ENCODE measurements around the gene SIGLEC14. TPM values are rescaled to one million over a fixed set of nuclear protein-coding genes. Genes with fewer than 3 reads are reported as not detected.

Gene SIGLEC14
- total RNA-seq, 1 experiment from 2014 or later: not detected

DNA sequence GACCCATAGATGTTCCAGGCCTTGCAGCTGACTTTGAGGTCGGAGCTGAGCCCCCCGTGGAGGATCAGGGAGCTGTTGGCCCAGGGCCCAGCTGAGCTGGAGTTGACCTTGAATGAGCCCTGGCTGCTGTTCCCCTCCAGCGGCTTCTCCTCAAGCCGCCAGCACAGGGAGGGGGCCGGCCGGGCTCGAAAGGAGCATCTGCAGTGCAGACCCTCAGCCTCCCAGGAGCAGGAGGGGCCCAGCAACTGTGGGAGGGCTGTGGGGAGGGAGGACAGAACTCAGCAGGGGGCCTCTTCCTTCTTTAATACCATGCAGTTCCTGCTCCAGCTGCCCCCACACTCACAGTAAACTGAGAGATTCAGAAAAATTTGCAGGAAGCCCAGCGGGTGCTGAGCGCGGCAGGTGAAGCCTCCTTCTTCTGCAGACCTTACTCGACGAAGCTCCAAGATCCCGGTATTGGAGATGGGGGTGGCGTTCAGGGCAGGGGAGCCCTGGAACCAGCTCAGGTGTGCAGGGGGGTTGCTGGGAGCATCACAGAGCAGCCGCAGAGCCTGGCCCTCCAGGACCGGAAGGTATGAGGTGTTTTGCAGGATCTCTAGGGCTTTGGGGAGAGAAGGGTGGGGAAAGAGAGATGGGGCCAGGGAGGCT is 19.0 kb downstream of the SIGLEC14 start:
- ChIA-PET POLR2A (no interaction called here), CTCF (no interaction called here)
- no TSS peak for BruUV-seq (replicated peaks)
- in situ Hi-C loops (cut with HindIII; ENCODE audit: low pct_unique_long_range_greater_than_20kb, low sequenced_read_pairs) (no loop called here), intact Hi-C loops (cut with micrococcal nuclease; ENCODE audit: unreplicated experiment) (no loop called here)
- Histone ChIP-seq H3K27ac (ENCODE audit: low read length) (no peak overlapping the region), H3K36me3 (ENCODE audit: control insufficient read depth, insufficient read depth, low read length) (no peaks in the 10 kb centered on the region), H3K9me3 (ENCODE audit: control insufficient read depth, insufficient read depth, low read depth, low read length) (no peaks in the 10 kb centered on the region), H3K4me3 (ENCODE audit: low read depth in 2 of 2, low read length in 2 of 2) (no peak overlapping the region), H3K4me1 (ENCODE audit: control insufficient read depth, insufficient read depth, low read length) (no peaks in the 10 kb centered on the region), H3K27me3 (ENCODE audit: control insufficient read depth, insufficient read depth, low read length) (peaks cover 2% of the 10 kb centered on the region; the same call in 1 of the 2 replicates)
- ATAC-seq (no peak), DNase-seq (ENCODE audit: low read depth, low spot score) (no peak)
- TF ChIP-seq SIN3A (IDR thresholded peaks at IDR 0.05; ENCODE audit: borderline replicate concordance, insufficient read depth, low read depth, low read length) (no peak), POLR2AphosphoS5 (IDR thresholded peaks at IDR 0.05; ENCODE audit: low read depth, low read length) (no peak), TCF7L2 (IDR thresholded peaks at IDR 0.05; ENCODE audit: low read depth, low read length) (no peak)
- TF ChIP-seq, protein P1, sequence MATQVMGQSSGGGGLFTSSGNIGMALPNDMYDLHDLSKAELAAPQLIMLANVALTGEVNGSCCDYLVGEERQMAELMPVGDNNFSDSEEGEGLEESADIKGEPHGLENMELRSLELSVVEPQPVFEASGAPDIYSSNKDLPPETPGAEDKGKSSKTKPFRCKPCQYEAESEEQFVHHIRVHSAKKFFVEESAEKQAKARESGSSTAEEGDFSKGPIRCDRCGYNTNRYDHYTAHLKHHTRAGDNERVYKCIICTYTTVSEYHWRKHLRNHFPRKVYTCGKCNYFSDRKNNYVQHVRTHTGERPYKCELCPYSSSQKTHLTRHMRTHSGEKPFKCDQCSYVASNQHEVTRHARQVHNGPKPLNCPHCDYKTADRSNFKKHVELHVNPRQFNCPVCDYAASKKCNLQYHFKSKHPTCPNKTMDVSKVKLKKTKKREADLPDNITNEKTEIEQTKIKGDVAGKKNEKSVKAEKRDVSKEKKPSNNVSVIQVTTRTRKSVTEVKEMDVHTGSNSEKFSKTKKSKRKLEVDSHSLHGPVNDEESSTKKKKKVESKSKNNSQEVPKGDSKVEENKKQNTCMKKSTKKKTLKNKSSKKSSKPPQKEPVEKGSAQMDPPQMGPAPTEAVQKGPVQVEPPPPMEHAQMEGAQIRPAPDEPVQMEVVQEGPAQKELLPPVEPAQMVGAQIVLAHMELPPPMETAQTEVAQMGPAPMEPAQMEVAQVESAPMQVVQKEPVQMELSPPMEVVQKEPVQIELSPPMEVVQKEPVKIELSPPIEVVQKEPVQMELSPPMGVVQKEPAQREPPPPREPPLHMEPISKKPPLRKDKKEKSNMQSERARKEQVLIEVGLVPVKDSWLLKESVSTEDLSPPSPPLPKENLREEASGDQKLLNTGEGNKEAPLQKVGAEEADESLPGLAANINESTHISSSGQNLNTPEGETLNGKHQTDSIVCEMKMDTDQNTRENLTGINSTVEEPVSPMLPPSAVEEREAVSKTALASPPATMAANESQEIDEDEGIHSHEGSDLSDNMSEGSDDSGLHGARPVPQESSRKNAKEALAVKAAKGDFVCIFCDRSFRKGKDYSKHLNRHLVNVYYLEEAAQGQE (IDR thresholded peaks at IDR 0.05; ENCODE audit: insufficient read depth in 1 of 2, low read depth in 2 of 2, low read length in 1 of 2): no peak
- TF ChIP-seq, protein P2, sequence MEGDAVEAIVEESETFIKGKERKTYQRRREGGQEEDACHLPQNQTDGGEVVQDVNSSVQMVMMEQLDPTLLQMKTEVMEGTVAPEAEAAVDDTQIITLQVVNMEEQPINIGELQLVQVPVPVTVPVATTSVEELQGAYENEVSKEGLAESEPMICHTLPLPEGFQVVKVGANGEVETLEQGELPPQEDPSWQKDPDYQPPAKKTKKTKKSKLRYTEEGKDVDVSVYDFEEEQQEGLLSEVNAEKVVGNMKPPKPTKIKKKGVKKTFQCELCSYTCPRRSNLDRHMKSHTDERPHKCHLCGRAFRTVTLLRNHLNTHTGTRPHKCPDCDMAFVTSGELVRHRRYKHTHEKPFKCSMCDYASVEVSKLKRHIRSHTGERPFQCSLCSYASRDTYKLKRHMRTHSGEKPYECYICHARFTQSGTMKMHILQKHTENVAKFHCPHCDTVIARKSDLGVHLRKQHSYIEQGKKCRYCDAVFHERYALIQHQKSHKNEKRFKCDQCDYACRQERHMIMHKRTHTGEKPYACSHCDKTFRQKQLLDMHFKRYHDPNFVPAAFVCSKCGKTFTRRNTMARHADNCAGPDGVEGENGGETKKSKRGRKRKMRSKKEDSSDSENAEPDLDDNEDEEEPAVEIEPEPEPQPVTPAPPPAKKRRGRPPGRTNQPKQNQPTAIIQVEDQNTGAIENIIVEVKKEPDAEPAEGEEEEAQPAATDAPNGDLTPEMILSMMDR (IDR thresholded peaks at IDR 0.05): no peak

DNA sequence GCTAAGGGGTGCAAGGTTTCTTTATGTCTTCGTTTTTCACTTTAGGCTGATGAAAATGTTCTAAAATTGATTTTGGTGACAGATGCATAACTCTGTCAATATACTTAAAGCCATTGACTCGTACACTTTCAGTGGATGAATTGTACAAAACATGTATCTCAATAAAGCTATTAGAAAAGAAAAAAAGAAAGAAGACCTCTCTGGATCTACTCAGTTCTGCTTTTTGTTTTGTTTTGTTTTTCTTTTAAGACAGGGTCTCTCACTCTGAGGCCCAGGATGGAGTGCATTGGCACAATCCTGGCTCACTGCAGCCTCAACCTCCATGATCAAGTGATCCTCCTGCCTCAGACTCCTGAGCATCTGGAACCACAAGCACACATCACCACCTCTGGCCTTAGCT is 19.9 kb downstream of the SIGLEC14 start:
- no peaks in the 10 kb centered on the region for H3K36me3 ChIP-seq (ENCODE audit: control insufficient read depth, insufficient read depth, low read length)
- H3K4me3 ChIP-seq (ENCODE audit: low read depth in 2 of 2, low read length in 2 of 2): no peak overlapping the region
- H3K4me1 ChIP-seq (ENCODE audit: control insufficient read depth, insufficient read depth, low read length): no peaks in the 10 kb centered on the region
- no TSS peak for BruUV-seq (replicated peaks)
- no peaks in the 10 kb centered on the region for H3K9me3 ChIP-seq (ENCODE audit: control insufficient read depth, insufficient read depth, low read depth, low read length)
- TF ChIP-seq, protein P2 (IDR thresholded peaks at IDR 0.05): no peak
- TF ChIP-seq SIN3A (IDR thresholded peaks at IDR 0.05; ENCODE audit: borderline replicate concordance, insufficient read depth, low read depth, low read length) (no peak), POLR2AphosphoS5 (IDR thresholded peaks at IDR 0.05; ENCODE audit: low read depth, low read length) (no peak), TCF7L2 (IDR thresholded peaks at IDR 0.05; ENCODE audit: low read depth, low read length) (no peak)
- TF ChIP-seq, protein P1 (IDR thresholded peaks at IDR 0.05; ENCODE audit: insufficient read depth in 1 of 2, low read depth in 2 of 2, low read length in 1 of 2): no peak
- in situ Hi-C loops (cut with HindIII; ENCODE audit: low pct_unique_long_range_greater_than_20kb, low sequenced_read_pairs) (no loop called here), intact Hi-C loops (cut with micrococcal nuclease; ENCODE audit: unreplicated experiment) (no loop called here)
- POLR2A ChIA-PET: no interaction called here
- H3K27ac ChIP-seq (ENCODE audit: low read length): no peak overlapping the region
- DNase-seq (ENCODE audit: low read depth, low spot score): no peak
- no peak for ATAC-seq
- peaks cover 2% of the 10 kb centered on the region; the same call in 1 of the 2 replicates for H3K27me3 ChIP-seq (ENCODE audit: control insufficient read depth, insufficient read depth, low read length)
- CTCF ChIA-PET: no interaction called here
